Panc1 (cell line): ENCODE data around the gene APBB2. TPM values are rescaled to one million over a fixed set of nuclear protein-coding genes. Genes with fewer than 3 reads are reported as not detected.

Experiments used
- ATAC-seq: fragments of 200-7000 bp; cut with Tn5 transposase; 2 replicates; pipeline ENCODE4 v1.9.1; 2020; ENCODE audit warnings: mild to moderate bottlenecking, moderate library complexity
- BruUV-seq: library from RNA; stranded (reverse); fragments of 400-500 nt; replicated peaks from 2 replicates; lab custom pipeline; 2021; lab: Mats Ljungman, UMichigan
- CTCF ChIA-PET: fragments of 300-600 bp; sonication (Branson Sonifier 250); formaldehyde crosslinking; loops from one replicate; lab custom pipeline; 2022; ENCODE audit warnings: antibody characterized with exemption; lab: Charles Lee
- POLR2A ChIA-PET: fragments of 300-600 bp; sonication (Branson Sonifier 250); formaldehyde crosslinking; loops from one replicate; lab custom pipeline; 2022; ENCODE audit warnings: antibody characterized with exemption; lab: Charles Lee
- DNase-seq: peaks from one replicate; pipeline ENCODE4 v3.0.0-alpha.2; 2010; ENCODE audit warnings: low read depth, low spot score
- H3K27ac ChIP-seq: 2 replicates; pipeline ENCODE4 v1.5.1; 2011; ENCODE audit warnings: mild to moderate bottlenecking, low read length, inconsistent platforms
- H3K27me3 ChIP-seq: fragments of 200-500 bp; sonication (Bioruptor generic); 2 replicates; pipeline ENCODE4 v1.6.0; 2014; ENCODE audit warnings: low read length, inconsistent platforms; ENCODE audit not compliant: control insufficient read depth, insufficient read depth
- H3K36me3 ChIP-seq: fragments of 200-500 bp; sonication (Bioruptor generic); 2 replicates; pipeline ENCODE4 v1.5.1; 2014; ENCODE audit warnings: inconsistent platforms, mild to moderate bottlenecking, low read length, moderate library complexity; ENCODE audit not compliant: control insufficient read depth, insufficient read depth
- H3K4me1 ChIP-seq: 2 replicates; pipeline ENCODE4 v1.5.1; 2011; ENCODE audit warnings: inconsistent platforms, mild to moderate bottlenecking, low read length, moderate library complexity; ENCODE audit not compliant: control insufficient read depth, insufficient read depth
- H3K4me3 ChIP-seq, 2 experiments: 2 replicates each; pipeline ENCODE4 v1.5.1; 2011 to 2012; ENCODE audit warnings: low read depth in 2 of 2, low read length in 2 of 2, mild to moderate bottlenecking in 2 of 2, inconsistent platforms in 1 of 2, moderate library complexity in 1 of 2
- H3K9me3 ChIP-seq: fragments of 200-500 bp; sonication (Bioruptor generic); 2 replicates; pipeline ENCODE4 v1.5.1; 2014; ENCODE audit warnings: low read depth, mild to moderate bottlenecking, inconsistent platforms, low read length, moderate library complexity; ENCODE audit not compliant: control insufficient read depth, insufficient read depth
- CTCF ChIP-seq: fragments of 450-650 bp; IDR thresholded peaks from 2 replicates; pipeline ENCODE4 v1.5.1; 2017; ENCODE audit warnings: mild to moderate bottlenecking
- POLR2AphosphoS5 ChIP-seq: IDR thresholded peaks from 2 replicates; pipeline ENCODE4 v1.6.1; 2012; ENCODE audit warnings: mild to moderate bottlenecking, low read depth, low read length, moderate library complexity
- SIN3A ChIP-seq: IDR thresholded peaks from 2 replicates; pipeline ENCODE4 v1.6.1; 2012; ENCODE audit warnings: low read depth, mild to moderate bottlenecking, low read length, moderate library complexity, borderline replicate concordance; ENCODE audit not compliant: insufficient read depth
- TCF7L2 ChIP-seq: IDR thresholded peaks from 2 replicates; pipeline ENCODE4 v1.6.1; 2011; ENCODE audit warnings: mild to moderate bottlenecking, low read depth, low read length, inconsistent platforms
- in situ Hi-C: cut with HindIII; loops from 2 replicates; pipeline ENCODE4 v1.10.0; 2016; ENCODE audit warnings: low sequenced_read_pairs, low pct_unique_long_range_greater_than_20kb
- intact Hi-C: fragments of 100-400 bp; cut with micrococcal nuclease; formaldehyde crosslinking; loops from one replicate; pipeline ENCODE4 v1.10.0; 2022; ENCODE audit not compliant: unreplicated experiment
- total RNA-seq: library from RNA; stranded (reverse); gene quantifications from one replicate; pipeline ENCODE4 v1.2.1, GENCODE V29; 2021; ENCODE audit not compliant: unreplicated experiment
- TF ChIP-seq, protein P1 (sequence below), 2 experiments: IDR thresholded peaks; 2 replicates each; pipeline ENCODE4 v1.6.1; 2011 to 2012; ENCODE audit warnings: low read depth in 2 of 2, control low read depth in 1 of 2, low read length in 1 of 2, mild to moderate bottlenecking in 1 of 2, moderate library complexity in 1 of 2; ENCODE audit not compliant: insufficient read depth in 1 of 2

Gene APBB2
- total RNA-seq, 1 experiment from 2014 or later: 27.1 TPM

DNA sequence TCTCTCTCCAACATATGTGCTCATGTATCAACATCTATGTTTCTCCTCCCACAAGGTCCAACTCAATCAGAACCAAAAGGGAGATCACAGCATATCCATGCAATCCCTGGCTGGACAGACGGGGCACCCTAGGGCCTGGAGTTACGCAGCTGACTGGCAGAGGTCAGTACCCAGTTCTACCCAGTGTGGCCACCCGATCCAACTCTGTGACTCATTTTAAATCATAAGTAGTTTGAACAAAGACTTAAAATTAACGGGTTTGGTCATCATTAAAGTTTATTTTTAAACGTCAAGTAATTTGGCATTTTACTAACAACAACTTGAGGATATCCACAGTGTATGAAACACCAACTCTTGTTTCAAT lies 59.5 kb downstream of the APBB2 start:
- Histone ChIP-seq H3K4me3 (no peak overlapping the region), H3K27ac (no peak overlapping the region; the same call in 1 of the 2 replicates), H3K27me3 (no peaks in the 10 kb centered on the region), H3K9me3 (no peaks in the 10 kb centered on the region), H3K4me1 (peaks cover 4% of the 10 kb centered on the region), H3K36me3 (no peaks in the 10 kb centered on the region)
- ATAC-seq: no peak
- DNase-seq: no peak
- intact Hi-C loops (no loop called here), in situ Hi-C loops (no loop called here)
- ChIA-PET CTCF (no interaction called here), POLR2A (no interaction called here)
- BruUV-seq: no TSS peak
- TF ChIP-seq POLR2AphosphoS5 (no peak), CTCF (no peak), SIN3A (no peak), TCF7L2 (no peak)
- TF ChIP-seq, protein P1, sequence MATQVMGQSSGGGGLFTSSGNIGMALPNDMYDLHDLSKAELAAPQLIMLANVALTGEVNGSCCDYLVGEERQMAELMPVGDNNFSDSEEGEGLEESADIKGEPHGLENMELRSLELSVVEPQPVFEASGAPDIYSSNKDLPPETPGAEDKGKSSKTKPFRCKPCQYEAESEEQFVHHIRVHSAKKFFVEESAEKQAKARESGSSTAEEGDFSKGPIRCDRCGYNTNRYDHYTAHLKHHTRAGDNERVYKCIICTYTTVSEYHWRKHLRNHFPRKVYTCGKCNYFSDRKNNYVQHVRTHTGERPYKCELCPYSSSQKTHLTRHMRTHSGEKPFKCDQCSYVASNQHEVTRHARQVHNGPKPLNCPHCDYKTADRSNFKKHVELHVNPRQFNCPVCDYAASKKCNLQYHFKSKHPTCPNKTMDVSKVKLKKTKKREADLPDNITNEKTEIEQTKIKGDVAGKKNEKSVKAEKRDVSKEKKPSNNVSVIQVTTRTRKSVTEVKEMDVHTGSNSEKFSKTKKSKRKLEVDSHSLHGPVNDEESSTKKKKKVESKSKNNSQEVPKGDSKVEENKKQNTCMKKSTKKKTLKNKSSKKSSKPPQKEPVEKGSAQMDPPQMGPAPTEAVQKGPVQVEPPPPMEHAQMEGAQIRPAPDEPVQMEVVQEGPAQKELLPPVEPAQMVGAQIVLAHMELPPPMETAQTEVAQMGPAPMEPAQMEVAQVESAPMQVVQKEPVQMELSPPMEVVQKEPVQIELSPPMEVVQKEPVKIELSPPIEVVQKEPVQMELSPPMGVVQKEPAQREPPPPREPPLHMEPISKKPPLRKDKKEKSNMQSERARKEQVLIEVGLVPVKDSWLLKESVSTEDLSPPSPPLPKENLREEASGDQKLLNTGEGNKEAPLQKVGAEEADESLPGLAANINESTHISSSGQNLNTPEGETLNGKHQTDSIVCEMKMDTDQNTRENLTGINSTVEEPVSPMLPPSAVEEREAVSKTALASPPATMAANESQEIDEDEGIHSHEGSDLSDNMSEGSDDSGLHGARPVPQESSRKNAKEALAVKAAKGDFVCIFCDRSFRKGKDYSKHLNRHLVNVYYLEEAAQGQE (IDR thresholded peaks at IDR 0.05; ENCODE audit: insufficient read depth in 1 of 2, low read depth in 2 of 2, low read length in 1 of 2): no peak

- intact Hi-C loops: no loop called here
- in situ Hi-C loops: no loop called here
- no TSS peak for BruUV-seq
- ATAC-seq (no peak), DNase-seq (no peak)
- H3K4me1 ChIP-seq: peaks cover 4% of the 10 kb centered on the region
- CTCF ChIA-PET: interaction anchor here (0.6 kb wide), 1 partner anchor 61 kb away, joined by 3 read pairs; no protein-coding TSS in a partner anchor
- H3K27ac ChIP-seq: no peak overlapping the region; the same call in 1 of the 2 replicates
- TF ChIP-seq CTCF (no peak), SIN3A (no peak), POLR2AphosphoS5 (no peak), TCF7L2 (no peak)
- TF ChIP-seq, protein P1 (IDR thresholded peaks at IDR 0.05; ENCODE audit: insufficient read depth in 1 of 2, low read depth in 2 of 2, low read length in 1 of 2): no peak
- H3K4me3 ChIP-seq: no peak overlapping the region
- no peaks in the 10 kb centered on the region for H3K36me3 ChIP-seq
- no peaks in the 10 kb centered on the region for H3K9me3 ChIP-seq
- no peaks in the 10 kb centered on the region for H3K27me3 ChIP-seq
- POLR2A ChIA-PET: no interaction called here
These were observed 60.1 kb downstream of the APBB2 start for GRCh38 chr4:41154010-41154813.
